Vagina (tissue), 2 donors: ENCODE data around the gene THSD7B.

ENCODE experiments used
- POLR2A ChIP-seq, 2 donors: fragments of 450-650 bp; IDR thresholded peaks; one replicate each; pipeline ENCODE4 v1.6.1; 2017; ENCODE audit warnings: antibody characterized with exemption in 2 of 2, mild to moderate bottlenecking in 2 of 2, moderate library complexity in 2 of 2
- POLR2AphosphoS5 ChIP-seq, 2 donors: sonication (generic); formaldehyde crosslinking; IDR thresholded peaks; one replicate each; pipeline ENCODE4 v1.9.0; 2017; ENCODE audit warnings: antibody characterized with exemption in 2 of 2, mild to moderate bottlenecking in 2 of 2, low read depth in 1 of 2; ENCODE audit not compliant: insufficient read depth in 1 of 2
- TF ChIP-seq, protein P1 (sequence below), 3 experiments: fragments of 450-650 bp in 2 of 3; fragments of 200-600 bp in 1 of 3; sonication (generic) in 1 of 3; IDR thresholded peaks; one replicate each; pipeline ENCODE4 v1.5.1; 2017 to 2019; ENCODE audit warnings: antibody characterized with exemption in 3 of 3, mild to moderate bottlenecking in 2 of 3, moderate library complexity in 2 of 3

DNA sequence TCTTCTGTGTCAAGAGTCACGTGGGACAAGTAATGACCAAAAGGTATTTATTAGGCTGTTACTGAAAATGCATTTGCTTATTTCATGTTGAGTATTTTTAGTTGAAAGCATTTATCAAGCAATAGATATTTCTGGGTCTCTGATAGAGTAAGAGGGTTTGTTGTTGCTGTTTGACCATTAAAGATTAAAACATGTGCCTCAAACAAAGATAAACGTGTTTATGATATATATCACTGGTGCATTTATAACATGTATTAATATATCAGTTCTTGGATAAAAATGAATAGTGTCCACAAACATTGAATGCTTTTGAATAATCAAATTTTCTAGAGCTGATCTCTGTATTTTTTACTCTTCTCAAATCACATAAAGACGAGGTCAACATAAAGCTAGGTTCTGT, 467.7 kb downstream of the THSD7B start:
- TF ChIP-seq POLR2A (IDR thresholded peaks at IDR 0.05) (no peak), POLR2AphosphoS5 (IDR thresholded peaks at IDR 0.05; ENCODE audit: insufficient read depth in 1 of 2, low read depth in 1 of 2) (no peak)
- TF ChIP-seq, protein P1, sequence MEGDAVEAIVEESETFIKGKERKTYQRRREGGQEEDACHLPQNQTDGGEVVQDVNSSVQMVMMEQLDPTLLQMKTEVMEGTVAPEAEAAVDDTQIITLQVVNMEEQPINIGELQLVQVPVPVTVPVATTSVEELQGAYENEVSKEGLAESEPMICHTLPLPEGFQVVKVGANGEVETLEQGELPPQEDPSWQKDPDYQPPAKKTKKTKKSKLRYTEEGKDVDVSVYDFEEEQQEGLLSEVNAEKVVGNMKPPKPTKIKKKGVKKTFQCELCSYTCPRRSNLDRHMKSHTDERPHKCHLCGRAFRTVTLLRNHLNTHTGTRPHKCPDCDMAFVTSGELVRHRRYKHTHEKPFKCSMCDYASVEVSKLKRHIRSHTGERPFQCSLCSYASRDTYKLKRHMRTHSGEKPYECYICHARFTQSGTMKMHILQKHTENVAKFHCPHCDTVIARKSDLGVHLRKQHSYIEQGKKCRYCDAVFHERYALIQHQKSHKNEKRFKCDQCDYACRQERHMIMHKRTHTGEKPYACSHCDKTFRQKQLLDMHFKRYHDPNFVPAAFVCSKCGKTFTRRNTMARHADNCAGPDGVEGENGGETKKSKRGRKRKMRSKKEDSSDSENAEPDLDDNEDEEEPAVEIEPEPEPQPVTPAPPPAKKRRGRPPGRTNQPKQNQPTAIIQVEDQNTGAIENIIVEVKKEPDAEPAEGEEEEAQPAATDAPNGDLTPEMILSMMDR (IDR thresholded peaks at IDR 0.05), result no peak
